Lower leg skin (tissue), 3 donors: ENCODE results near the gene OAS1.

Experiments
- POLR2A ChIP-seq, 2 donors: fragments of 450-650 bp; IDR thresholded peaks; one replicate each; pipeline ENCODE4 v1.6.1; 2016 to 2017; ENCODE audit warnings: antibody characterized with exemption in 2 of 2, mild to moderate bottlenecking in 1 of 2, moderate library complexity in 1 of 2
- TF ChIP-seq, protein P1 (sequence below), 3 donors: fragments of 450-650 bp; IDR thresholded peaks; one replicate each; pipeline ENCODE4 v1.5.1; 2016; ENCODE audit warnings: antibody characterized with exemption in 3 of 3, mild to moderate bottlenecking in 3 of 3, moderate library complexity in 2 of 3

GRCh38 chr12:112929715-112930114 is 23.0 kb downstream of the OAS1 start:
- TF ChIP-seq, protein P1, sequence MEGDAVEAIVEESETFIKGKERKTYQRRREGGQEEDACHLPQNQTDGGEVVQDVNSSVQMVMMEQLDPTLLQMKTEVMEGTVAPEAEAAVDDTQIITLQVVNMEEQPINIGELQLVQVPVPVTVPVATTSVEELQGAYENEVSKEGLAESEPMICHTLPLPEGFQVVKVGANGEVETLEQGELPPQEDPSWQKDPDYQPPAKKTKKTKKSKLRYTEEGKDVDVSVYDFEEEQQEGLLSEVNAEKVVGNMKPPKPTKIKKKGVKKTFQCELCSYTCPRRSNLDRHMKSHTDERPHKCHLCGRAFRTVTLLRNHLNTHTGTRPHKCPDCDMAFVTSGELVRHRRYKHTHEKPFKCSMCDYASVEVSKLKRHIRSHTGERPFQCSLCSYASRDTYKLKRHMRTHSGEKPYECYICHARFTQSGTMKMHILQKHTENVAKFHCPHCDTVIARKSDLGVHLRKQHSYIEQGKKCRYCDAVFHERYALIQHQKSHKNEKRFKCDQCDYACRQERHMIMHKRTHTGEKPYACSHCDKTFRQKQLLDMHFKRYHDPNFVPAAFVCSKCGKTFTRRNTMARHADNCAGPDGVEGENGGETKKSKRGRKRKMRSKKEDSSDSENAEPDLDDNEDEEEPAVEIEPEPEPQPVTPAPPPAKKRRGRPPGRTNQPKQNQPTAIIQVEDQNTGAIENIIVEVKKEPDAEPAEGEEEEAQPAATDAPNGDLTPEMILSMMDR (IDR thresholded peaks at IDR 0.05), result no peak
- TF ChIP-seq POLR2A (IDR thresholded peaks at IDR 0.05), result no peak
